ENCODE results near the gene UTP11. TPM values are rescaled to one million over a fixed set of nuclear protein-coding genes. Genes with fewer than 3 reads are reported as not detected.

Gene UTP11
- total and polyA plus RNA-seq, 2 donors (not counting 3 experiments of a cell fraction or from before 2014, with no cell fraction given), result 20.1 to 54.1 TPM

GRCh38 chr1:38068980-38069340 is 56.4 kb downstream of the UTP11 start:
- dilution Hi-C loops (cut with MboI; ENCODE audit: extremely low pct_ligation_motif_present, low sequenced_read_pairs), result no loop called here
- H3K4me3 ChIP-seq (replicated peaks in 1 of 3; ENCODE audit: insufficient read depth in 1 of 3, low read depth in 1 of 3, low read length in 3 of 3), result no peak overlapping the region
- TF ChIP-seq GATA2 (IDR thresholded peaks at IDR 0.05; ENCODE audit: insufficient read depth, insufficient read length, low read depth, low read length), result no peak
- TF ChIP-seq MAX (IDR thresholded peaks at IDR 0.05; ENCODE audit: insufficient read depth, insufficient read length), result no peak
- TF ChIP-seq CTCF (IDR thresholded peaks at IDR 0.05; ENCODE audit: extremely low read depth in 1 of 2, insufficient read depth in 1 of 2, low read depth in 1 of 2, low read length in 2 of 2), result no peak
- no peak for TF ChIP-seq JUN (IDR thresholded peaks at IDR 0.05; ENCODE audit: borderline replicate concordance, insufficient read depth, insufficient read length, low read depth)
- no peak for TF ChIP-seq EZH2 (IDR thresholded peaks at IDR 0.05; ENCODE audit: borderline replicate concordance, low read depth, low read length, severe bottlenecking)
- no peak for TF ChIP-seq FOS (IDR thresholded peaks at IDR 0.05; ENCODE audit: borderline replicate concordance, insufficient read depth, low read length)
- TF ChIP-seq POLR2A (IDR thresholded peaks at IDR 0.05; ENCODE audit: low read depth, low read length), result no peak
- TF ChIP-seq MYC (IDR thresholded peaks at IDR 0.05; ENCODE audit: low read depth, low read length), result no peak
- no peak for TF ChIP-seq POLR2AphosphoS5 (IDR thresholded peaks at IDR 0.05; ENCODE audit: insufficient read depth, low read depth, low read length)
- FAIRE-seq (no peak), DNase-seq (ENCODE audit: low read depth, low spot score) (no peak)
- no TSS peak for BruUV-seq (replicated peaks)
- H3K27me3 ChIP-seq (ENCODE audit: control insufficient read depth in 2 of 2, insufficient read depth in 2 of 2, low read length in 2 of 2), result peaks cover 7 to 8% of the 10 kb centered on the region in 2 experiments
- H3K36me3 ChIP-seq (ENCODE audit: control insufficient read depth in 2 of 2, extremely low read depth in 1 of 2, insufficient read depth in 2 of 2, low read length in 2 of 2), result no peaks in the 10 kb centered on the region
- no peaks in the 10 kb centered on the region for H3K79me2 ChIP-seq (ENCODE audit: control insufficient read depth, insufficient read depth, low read length)
- H2AFZ ChIP-seq (ENCODE audit: low read depth, low read length), result no peak overlapping the region
- intact Hi-C loops (cut with micrococcal nuclease), result no loop called here
- no peaks in the 10 kb centered on the region for H4K20me1 ChIP-seq (replicated peaks; ENCODE audit: control insufficient read depth, extremely low read depth, insufficient read depth, low read length)
- ChIA-PET CTCF (interaction anchor here (1.4 kb wide), 1 partner anchor 11 kb away, joined by 4 read pairs; no protein-coding TSS in a partner anchor), POLR2A (no interaction called here)
- H3K27ac ChIP-seq (ENCODE audit: insufficient read depth, low read depth, low read length), result no peak overlapping the region
- H3K4me2 ChIP-seq (ENCODE audit: insufficient read depth, low read length), result no peak overlapping the region
- H3K9me3 ChIP-seq (replicated peaks; ENCODE audit: control insufficient read depth, insufficient read depth, low read length), result no peaks in the 10 kb centered on the region
- H3K9me1 ChIP-seq (replicated peaks; ENCODE audit: control insufficient read depth, extremely low read depth, insufficient read depth, low read length), result no peaks in the 10 kb centered on the region
- no peaks in the 10 kb centered on the region for H3K4me1 ChIP-seq (ENCODE audit: control insufficient read depth, extremely low read depth, insufficient read depth, low read length)
- H3K9ac ChIP-seq (replicated peaks; ENCODE audit: extremely low read depth, insufficient read depth, low read length), result no peak overlapping the region
